K562 (cell line): Measurements from ENCODE around the gene TMF1. TPM values are rescaled to one million over a fixed set of nuclear protein-coding genes. Genes with fewer than 3 reads are reported as not detected.

Source experiments
- BRD4 ChIP-seq: fragments of 200-600 bp; sonication (generic); IDR thresholded peaks from 2 replicates; pipeline ENCODE4 v1.6.1; 2017; ENCODE audit warnings: inconsistent platforms
- CBX2 ChIP-seq: fragments of 200-600 bp; sonication (generic); IDR thresholded peaks from one replicate; pipeline ENCODE4 v1.6.1; 2012; ENCODE audit warnings: mild to moderate bottlenecking, low read length, inconsistent platforms; ENCODE audit not compliant: insufficient read depth, poor library complexity, severe bottlenecking
- EWSR1 ChIP-seq: fragments of 450-650 bp; IDR thresholded peaks from 2 replicates; pipeline ENCODE4 v1.6.1; 2018; ENCODE audit warnings: borderline replicate concordance, mild to moderate bottlenecking, low read depth, moderate library complexity; ENCODE audit not compliant: partially characterized antibody
- HDAC3 ChIP-seq: fragments of 450-650 bp; IDR thresholded peaks from 2 replicates; pipeline ENCODE4 v1.6.1; 2018; ENCODE audit warnings: borderline replicate concordance, mild to moderate bottlenecking, moderate library complexity; ENCODE audit not compliant: partially characterized antibody
- HIVEP1 ChIP-seq: fragments of 250-450 bp; sonication (Bioruptor Pico); IDR thresholded peaks from 2 replicates; pipeline ENCODE4 v1.4.0; 2020; ENCODE audit warnings: mild to moderate bottlenecking
- HSF4 ChIP-seq: fragments of 250-450 bp; sonication (Bioruptor Pico); IDR thresholded peaks from 2 replicates; pipeline ENCODE4 v2.1.2; 2022; ENCODE audit warnings: mild to moderate bottlenecking, moderate library complexity, borderline replicate concordance
- JUN ChIP-seq, 2 experiments: sonication (generic) in 1 of 2; formaldehyde crosslinking in 1 of 2; IDR thresholded peaks; 2 replicates each; pipeline versions ENCODE4 v1.6.1 to v1.8.0; 2012 to 2022; ENCODE audit warnings: borderline replicate concordance in 2 of 2, mild to moderate bottlenecking in 2 of 2, improper control_type of control experiment in 1 of 2, low read depth in 1 of 2, low read length in 1 of 2, missing genetic modification reagents in 1 of 2
- NR4A1 ChIP-seq, 2 experiments: fragments of 250-450 bp in 1 of 2; fragments of 450-650 bp in 1 of 2; sonication (Bioruptor Pico) in 1 of 2; IDR thresholded peaks; 2 replicates each; pipeline versions ENCODE4 v1.4.0 to v1.6.1; 2016 to 2020; ENCODE audit warnings: mild to moderate bottlenecking in 2 of 2, missing compliant biosample characterization in 1 of 2, missing genetic modification characterization in 1 of 2, moderate library complexity in 1 of 2
- PHB2 ChIP-seq: fragments of 450-650 bp; IDR thresholded peaks from 2 replicates; pipeline ENCODE4 v1.6.1; 2017; ENCODE audit warnings: low read depth
- POLR2G ChIP-seq: fragments of 200-400 bp; formaldehyde crosslinking; IDR thresholded peaks from 2 replicates; pipeline ENCODE4 v1.6.1; 2017; ENCODE audit warnings: low read depth, mild to moderate bottlenecking, antibody characterized with exemption, low read length, moderate library complexity
- PRDM10 ChIP-seq: fragments of 450-650 bp; IDR thresholded peaks from 2 replicates; pipeline ENCODE4 v1.6.1; 2018; ENCODE audit not compliant: partially characterized antibody
- RAD21 ChIP-seq, 2 experiments: fragments of 250-450 bp in 1 of 2; fragments of 450-650 bp in 1 of 2; sonication (Bioruptor Pico) in 1 of 2; formaldehyde crosslinking in 1 of 2; IDR thresholded peaks in 1 of 2; conservative IDR thresholded peaks in 1 of 2; 2 replicates each; pipeline versions ENCODE4 v1.4.0 to v1.8.0; 2020 to 2022; ENCODE audit warnings: mild to moderate bottlenecking in 2 of 2, moderate library complexity in 1 of 2
- TCF7L2 ChIP-seq: fragments of 150-350 bp; IDR thresholded peaks from 2 replicates; pipeline ENCODE4 v1.6.1; 2016; ENCODE audit warnings: low read depth, mild to moderate bottlenecking, low read length, moderate library complexity
- XRCC4 ChIP-seq: IDR thresholded peaks from one replicate; pipeline ENCODE4 v1.6.1; 2011; ENCODE audit not compliant: insufficient read depth, insufficient read length; ENCODE audit errors: extremely low read depth
- ZKSCAN8 ChIP-seq: fragments of 200-800 bp; sonication (Bioruptor generic); IDR thresholded peaks from 2 replicates; pipeline ENCODE4 v1.6.1; 2016; ENCODE audit warnings: missing genetic modification characterization, missing compliant biosample characterization
- ZNF311 ChIP-seq: fragments of 250-450 bp; sonication (Bioruptor Pico); IDR thresholded peaks from 2 replicates; pipeline ENCODE4 v1.4.0; 2020; ENCODE audit warnings: mild to moderate bottlenecking, moderate library complexity
- ZNF347 ChIP-seq: fragments of 450-650 bp; formaldehyde crosslinking; IDR thresholded peaks from 2 replicates; pipeline ENCODE4 v1.4.0; 2020; ENCODE audit warnings: low read depth, mild to moderate bottlenecking, moderate library complexity
- polyA plus RNA-seq, 8 experiments: library from polyadenylated mRNA; depleted of rRNA in 4 of 8; stranded (reverse) in 5 of 8; unstranded in 3 of 8; fragments of >200 nt; fragmentation: Nextera tagmentation in 2 of 8; fragmentation: Illumina TruSeq in 1 of 8; extraction: Ambion mirVana in 2 of 8; extraction: Trizol in 1 of 8; gene quantifications; 2 replicates each; pipeline versions ENCODE4 v1.2.1 to v1.2.3, GENCODE V29; 2011 to 2014; ENCODE audit warnings: inconsistent platforms in 1 of 8, missing spikeins in 1 of 8
- total RNA-seq, 7 experiments: library from RNA; depleted of rRNA in 6 of 7; stranded (reverse); fragments of >200 nt in 6 of 7; fragmentation: Illumina TruSeq in 2 of 7; extraction: Trizol in 2 of 7; gene quantifications; 2 replicates each; pipeline versions ENCODE4 v1.2.1 to v1.2.3, GENCODE V29; 2011 to 2021; ENCODE audit warnings: low replicate concordance in 1 of 7
- TF ChIP-seq, protein P1 (sequence below), 2 experiments: IDR thresholded peaks in 1 of 2; conservative IDR thresholded peaks in 1 of 2; 2 replicates each; pipeline ENCODE4 v1.6.1; 2016; ENCODE audit warnings: low read depth in 2 of 2, mild to moderate bottlenecking in 1 of 2, missing compliant biosample characterization in 1 of 2, missing genetic modification characterization in 1 of 2, moderate library complexity in 1 of 2
- TF ChIP-seq, protein P2 (sequence below): fragments of 250-450 bp; sonication (Bioruptor Pico); IDR thresholded peaks from 2 replicates; pipeline ENCODE4 v1.6.1; 2021; ENCODE audit warnings: mild to moderate bottlenecking

The TMF1 gene
- total and polyA plus RNA-seq, 9 of the 15 experiments (the other 6 are each of a cell fraction or from before 2014, with no cell fraction given) = 3.1 to 13.9 (median 10.3) TPM

DNA sequence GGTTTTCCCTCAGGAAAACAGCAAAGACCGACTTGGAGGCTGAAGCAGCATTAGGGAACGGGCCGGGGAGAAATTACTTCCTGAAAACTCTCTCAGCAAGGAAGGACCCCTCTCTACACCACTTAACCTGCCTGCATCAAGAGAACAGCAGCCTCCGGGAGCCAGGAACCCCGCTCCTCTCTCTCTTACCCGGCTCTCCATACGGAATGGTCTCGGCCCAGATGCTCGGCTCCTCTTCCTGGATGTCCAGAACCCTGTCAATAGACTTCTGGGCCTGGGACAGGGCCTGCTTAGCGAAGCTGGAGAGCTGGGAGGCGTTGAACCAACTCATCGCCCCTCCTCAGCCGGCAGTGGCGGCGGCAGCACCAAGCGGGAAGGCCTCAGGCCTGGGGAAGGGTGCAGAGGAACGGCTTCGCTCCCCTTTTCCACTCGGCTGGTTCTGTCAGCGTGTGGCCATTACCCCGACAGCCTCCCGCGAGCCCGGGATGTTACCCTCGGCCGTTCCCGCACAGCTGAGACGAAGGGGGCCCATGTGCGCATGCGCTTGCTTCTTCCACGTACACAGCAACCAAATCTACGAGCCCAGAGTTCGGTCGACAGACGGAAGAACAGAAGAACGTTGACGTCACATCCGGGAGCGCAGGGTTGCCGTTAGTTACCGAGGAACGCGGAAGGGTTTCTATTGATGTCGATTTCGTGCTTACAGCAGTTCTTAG, at the start of gene TMF1 (continued):
- no peak for TF ChIP-seq JUN (IDR thresholded peaks at IDR 0.05; ENCODE audit: borderline replicate concordance, low read depth, low read length)
- TF ChIP-seq JUN (CRISPR knock-in tag; IDR thresholded peaks at IDR 0.05; ENCODE audit: borderline replicate concordance) = no peak; the same call in 1 of the 2 replicates
- TF ChIP-seq RAD21 (CRISPR knock-in tag; conservative IDR thresholded peaks at IDR 0.05 in 1 of 2, IDR thresholded peaks at IDR 0.05 in 1 of 2) = no peak
- no peak for TF ChIP-seq CBX2
- TF ChIP-seq HSF4 (CRISPR knock-in tag) = no peak
- TF ChIP-seq PRDM10 = peak; percentile 26
- TF ChIP-seq PHB2 = no peak
- no peak for TF ChIP-seq HDAC3
- no peak for TF ChIP-seq BRD4
- TF ChIP-seq ZNF311 (CRISPR knock-in tag) = no peak
- no peak for TF ChIP-seq ZKSCAN8 (CRISPR knock-in tag)
- TF ChIP-seq, protein P1, sequence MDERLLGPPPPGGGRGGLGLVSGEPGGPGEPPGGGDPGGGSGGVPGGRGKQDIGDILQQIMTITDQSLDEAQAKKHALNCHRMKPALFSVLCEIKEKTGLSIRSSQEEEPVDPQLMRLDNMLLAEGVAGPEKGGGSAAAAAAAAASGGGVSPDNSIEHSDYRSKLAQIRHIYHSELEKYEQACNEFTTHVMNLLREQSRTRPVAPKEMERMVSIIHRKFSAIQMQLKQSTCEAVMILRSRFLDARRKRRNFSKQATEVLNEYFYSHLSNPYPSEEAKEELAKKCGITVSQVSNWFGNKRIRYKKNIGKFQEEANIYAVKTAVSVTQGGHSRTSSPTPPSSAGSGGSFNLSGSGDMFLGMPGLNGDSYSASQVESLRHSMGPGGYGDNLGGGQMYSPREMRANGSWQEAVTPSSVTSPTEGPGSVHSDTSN (CRISPR knock-in tag; IDR thresholded peaks at IDR 0.05; ENCODE audit: low read depth) = no peak
- TF ChIP-seq, protein P1 (tag; conservative IDR thresholded peaks at IDR 0.05; ENCODE audit: low read depth) = no peak
- no peak for TF ChIP-seq NR4A1 (CRISPR knock-in tag; IDR thresholded peaks at IDR 0.05)
- TF ChIP-seq NR4A1 (tag; IDR thresholded peaks at IDR 0.05) = no peak
- no peak for TF ChIP-seq HIVEP1 (CRISPR knock-in tag)
- TF ChIP-seq, protein P2, sequence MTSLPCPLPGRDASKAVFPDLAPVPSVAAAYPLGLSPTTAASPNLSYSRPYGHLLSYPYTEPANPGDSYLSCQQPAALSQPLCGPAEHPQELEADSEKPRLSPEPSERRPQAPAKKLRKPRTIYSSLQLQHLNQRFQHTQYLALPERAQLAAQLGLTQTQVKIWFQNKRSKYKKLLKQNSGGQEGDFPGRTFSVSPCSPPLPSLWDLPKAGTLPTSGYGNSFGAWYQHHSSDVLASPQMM = no peak
- TF ChIP-seq POLR2G = peak; percentile 87
- TF ChIP-seq TCF7L2 = no peak
- TF ChIP-seq ZNF347 (CRISPR knock-in tag) = no peak
- TF ChIP-seq XRCC4 = no peak
- no peak for TF ChIP-seq EWSR1
